ENCODE results near the gene ADCY2.

Gene ADCY2

GRCh38 chr5:7745882-7746610, 350.1 kb downstream of the ADCY2 start:
- no peak for DNase-seq (ENCODE audit: low spot score)

GRCh38 chr5:7747728-7748127, 351.8 kb downstream of the ADCY2 start:
- no peak for DNase-seq (ENCODE audit: low spot score)

GRCh38 chr5:7749626-7750025, 353.7 kb downstream of the ADCY2 start:
- no peak for DNase-seq (ENCODE audit: low spot score)

GRCh38 chr5:7751874-7752273, 355.9 kb downstream of the ADCY2 start:
- DNase-seq (ENCODE audit: low spot score): no peak

GRCh38 chr5:7753181-7753580, 357.2 kb downstream of the ADCY2 start:
- no peak for DNase-seq (ENCODE audit: low spot score)

GRCh38 chr5:7753596-7753995, 357.7 kb downstream of the ADCY2 start:
- DNase-seq (ENCODE audit: low spot score): no peak

GRCh38 chr5:7754490-7754889, 358.6 kb downstream of the ADCY2 start:
- no peak for DNase-seq (ENCODE audit: low spot score)

- DNase-seq (ENCODE audit: low spot score): no peak
Observed at GRCh38 chr5:7754997-7755596, 359.2 kb downstream of the ADCY2 start.

- no peak for DNase-seq (ENCODE audit: low spot score)
Observed at GRCh38 chr5:7755958-7756357, 360.0 kb downstream of the ADCY2 start.

GRCh38 chr5:7756453-7756852, 360.5 kb downstream of the ADCY2 start:
- no peak for DNase-seq (ENCODE audit: low spot score)

GRCh38 chr5:7759257-7759871, 363.4 kb downstream of the ADCY2 start:
- no peak for DNase-seq (ENCODE audit: low spot score)

- DNase-seq (ENCODE audit: low spot score): no peak
Observed at GRCh38 chr5:7759951-7760580, 364.1 kb downstream of the ADCY2 start.

GRCh38 chr5:7762267-7762666, 366.3 kb downstream of the ADCY2 start:
- no peak for DNase-seq (ENCODE audit: low spot score)

- no peak for DNase-seq (ENCODE audit: low spot score)
Observed at GRCh38 chr5:7763621-7764072, 367.7 kb downstream of the ADCY2 start.

GRCh38 chr5:7764452-7764851, 368.5 kb downstream of the ADCY2 start:
- no peak for DNase-seq (ENCODE audit: low spot score)

GRCh38 chr5:7770436-7770835, 374.5 kb downstream of the ADCY2 start:
- no peak for DNase-seq (ENCODE audit: low spot score)

GRCh38 chr5:7772141-7772540, 376.2 kb downstream of the ADCY2 start:
- DNase-seq (ENCODE audit: low spot score): no peak

GRCh38 chr5:7773178-7773577, 377.2 kb downstream of the ADCY2 start:
- DNase-seq (ENCODE audit: low spot score): no peak

- no peak for DNase-seq (ENCODE audit: low spot score)
Observed at GRCh38 chr5:7776442-7776841, 380.5 kb downstream of the ADCY2 start.

- no peak for DNase-seq (ENCODE audit: low spot score)
Observed at GRCh38 chr5:7779019-7780005, 383.4 kb downstream of the ADCY2 start.

- no peak for DNase-seq (ENCODE audit: low spot score)
Observed at GRCh38 chr5:7781899-7782298, 386.0 kb downstream of the ADCY2 start.

All from CD4-positive, alpha-beta T cell treated with Interleukin-6 at 100 ng/mL for 8 hours (primary cell).